Stomach smooth muscle (tissue), 2 donors: ENCODE data around the gene CTSL.

Experiments used
- H3K27ac ChIP-seq: one replicate; pipeline ENCODE4 v1.7.0; 2013; ENCODE audit warnings: mild to moderate bottlenecking, low read length, inconsistent platforms
- H3K27me3 ChIP-seq, 2 donors: one replicate each; pipeline ENCODE4 v1.7.0; 2013; ENCODE audit warnings: low read length in 2 of 2; ENCODE audit not compliant: insufficient read depth in 2 of 2, control insufficient read depth in 1 of 2
- H3K36me3 ChIP-seq, 2 donors: one replicate each; pipeline ENCODE4 v1.7.0; 2013; ENCODE audit warnings: low read length in 2 of 2; ENCODE audit not compliant: control insufficient read depth in 2 of 2, insufficient read depth in 2 of 2
- H3K4me1 ChIP-seq: one replicate; pipeline ENCODE4 v1.7.0; 2013; ENCODE audit warnings: low read length; ENCODE audit not compliant: control insufficient read depth, insufficient read depth
- H3K4me3 ChIP-seq, 2 donors: one replicate each; pipeline ENCODE4 v1.7.0; 2013; ENCODE audit warnings: low read length in 2 of 2
- H3K9ac ChIP-seq, 2 donors: one replicate each; pipeline ENCODE4 v1.7.0; 2013; ENCODE audit warnings: low read length in 2 of 2, mild to moderate bottlenecking in 1 of 2
- H3K9me3 ChIP-seq, 2 donors: one replicate each; pipeline ENCODE4 v1.7.0; 2013; ENCODE audit warnings: low read length in 2 of 2; ENCODE audit not compliant: control insufficient read depth in 2 of 2
- donor health status: healthy.
- donor health status: Pancreatic carcinoma.

Gene CTSL

DNA sequence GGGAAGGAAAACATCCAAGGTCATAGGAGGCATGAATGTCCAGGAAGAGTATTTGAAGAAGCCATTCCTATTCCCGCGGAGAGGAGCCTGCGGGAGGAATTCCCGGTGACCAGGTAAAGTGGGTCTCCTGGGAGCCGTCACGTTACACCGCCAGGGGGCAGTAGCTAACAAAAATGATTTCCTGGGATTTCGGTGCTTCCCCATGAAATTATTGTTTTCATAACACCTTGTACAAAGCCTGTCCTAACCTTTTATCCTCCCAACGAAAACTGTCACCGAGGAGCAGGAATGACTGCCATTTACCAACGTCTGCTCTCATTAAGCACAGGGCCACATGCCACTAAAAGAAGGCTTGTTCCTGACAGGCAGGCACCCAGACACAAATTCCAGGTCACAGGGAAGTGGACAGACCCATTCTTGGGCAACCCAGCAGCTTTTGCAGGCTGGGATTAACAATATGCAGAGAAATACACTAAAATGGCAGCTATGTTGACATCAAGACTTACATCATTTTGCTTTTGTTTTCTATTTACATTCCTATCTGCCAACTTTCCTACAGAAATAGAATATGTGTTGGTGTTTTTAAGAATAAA lies 41.2 kb upstream of the CTSL start:
- Histone ChIP-seq H3K27me3 (no peaks in the 10 kb centered on the region), H3K4me1 (peaks cover 24% of the 10 kb centered on the region), H3K36me3 (peaks cover 13 to 23% of the 10 kb centered on the region in 2 donors), H3K9ac (no peak overlapping the region), H3K9me3 (no peaks in the 10 kb centered on the region), H3K27ac (peak overlapping the region; percentile 6), H3K4me3 (no peak overlapping the region)

DNA sequence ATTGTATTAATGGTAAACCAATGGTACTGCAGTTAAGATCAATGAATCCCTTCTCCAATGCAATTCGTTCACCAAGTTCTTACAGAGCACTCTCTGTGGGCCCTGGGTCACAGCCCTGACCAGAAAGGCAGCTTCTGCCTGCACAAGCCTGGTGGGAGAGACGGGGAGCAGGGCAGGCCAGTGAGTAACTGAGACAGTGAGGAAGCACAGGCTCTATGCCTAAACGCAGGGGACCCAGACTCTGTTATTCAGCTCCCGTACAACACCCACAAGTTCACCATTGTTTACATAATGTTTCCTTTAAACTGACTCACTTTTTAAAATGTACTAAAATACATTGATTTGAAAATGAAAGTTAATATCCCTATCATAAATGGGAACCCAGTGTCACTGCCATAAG lies 40.5 kb upstream of the CTSL start:
- Histone ChIP-seq H3K27me3 (no peaks in the 10 kb centered on the region), H3K9ac (peak overlapping the region in 1 of 2 donors; percentile 6), H3K4me3 (peak overlapping the region in 1 of 2 donors; percentile 10), H3K27ac (peak overlapping the region; percentile 6), H3K9me3 (no peaks in the 10 kb centered on the region), H3K4me1 (peaks cover 24% of the 10 kb centered on the region), H3K36me3 (peaks cover 13 to 23% of the 10 kb centered on the region in 2 donors)

DNA sequence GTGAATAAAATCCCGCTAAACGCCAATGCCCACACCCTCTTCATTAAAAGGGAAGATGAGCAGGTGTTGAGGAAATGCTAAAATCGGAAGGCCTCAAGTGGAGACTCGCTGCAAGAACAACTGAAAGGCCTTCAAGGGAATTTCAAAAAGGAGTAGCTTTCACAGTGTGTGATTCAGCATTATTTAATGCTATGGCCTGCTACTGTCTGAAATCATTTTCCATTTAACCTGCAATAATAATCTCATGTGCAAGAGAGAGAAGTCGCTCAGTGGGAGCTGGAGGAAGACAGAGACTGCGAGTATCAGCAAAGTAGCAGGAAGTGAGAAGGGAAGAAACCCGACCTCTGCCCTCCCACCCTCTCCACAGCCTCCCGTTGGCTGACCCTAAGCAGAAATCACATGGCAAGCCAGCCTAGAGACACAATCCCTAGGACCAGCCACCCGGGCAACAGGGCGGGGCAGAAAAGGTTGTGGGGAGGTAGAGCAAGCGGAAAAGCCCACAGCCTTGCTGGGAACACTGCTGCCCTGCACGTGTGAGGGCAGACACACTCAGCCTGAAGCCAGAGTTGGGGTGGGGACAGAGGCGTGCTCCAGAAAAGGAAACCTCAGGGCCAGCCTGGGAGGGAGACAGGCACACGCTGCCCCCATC lies 39.9 kb upstream of the CTSL start:
- peaks cover 24% of the 10 kb centered on the region for H3K4me1 ChIP-seq
- H3K4me3 ChIP-seq = no peak overlapping the region
- no peak overlapping the region for H3K9ac ChIP-seq
- no peak overlapping the region for H3K27ac ChIP-seq
- H3K27me3 ChIP-seq = no peaks in the 10 kb centered on the region
- peaks cover 13 to 23% of the 10 kb centered on the region in 2 donors for H3K36me3 ChIP-seq
- no peaks in the 10 kb centered on the region for H3K9me3 ChIP-seq

DNA sequence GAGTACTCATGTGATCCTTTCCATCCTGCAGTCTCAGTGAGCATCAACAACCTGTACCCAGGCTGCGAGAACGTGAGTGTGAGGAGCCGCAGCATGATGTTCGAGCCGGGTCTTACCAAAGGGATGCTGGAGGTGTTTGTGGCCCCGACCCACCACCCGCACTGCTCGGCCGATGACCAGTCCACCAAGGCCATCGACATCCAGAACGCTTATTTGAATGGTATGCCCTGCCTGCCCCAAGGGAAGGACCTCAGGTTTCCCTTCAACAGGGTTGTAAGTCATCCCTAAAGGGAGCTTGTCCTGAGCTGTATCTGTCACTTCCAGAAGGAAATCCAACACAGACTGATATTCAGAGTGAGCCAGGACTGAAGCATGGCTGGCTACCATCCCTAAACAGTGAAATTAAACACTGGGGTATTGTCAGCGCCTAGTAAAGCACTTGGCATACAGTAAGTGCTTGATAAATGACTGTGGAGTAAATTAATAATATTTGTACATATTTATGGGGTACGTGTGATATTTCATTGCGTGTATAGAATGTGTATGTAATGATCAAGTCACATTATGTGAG lies 39.3 kb upstream of the CTSL start:
- H3K27ac ChIP-seq = no peak overlapping the region
- no peaks in the 10 kb centered on the region for H3K27me3 ChIP-seq
- no peak overlapping the region for H3K9ac ChIP-seq
- peaks cover 8 to 20% of the 10 kb centered on the region in 2 donors for H3K36me3 ChIP-seq
- no peaks in the 10 kb centered on the region for H3K9me3 ChIP-seq
- no peak overlapping the region for H3K4me3 ChIP-seq
- H3K4me1 ChIP-seq = peaks cover 24% of the 10 kb centered on the region

DNA sequence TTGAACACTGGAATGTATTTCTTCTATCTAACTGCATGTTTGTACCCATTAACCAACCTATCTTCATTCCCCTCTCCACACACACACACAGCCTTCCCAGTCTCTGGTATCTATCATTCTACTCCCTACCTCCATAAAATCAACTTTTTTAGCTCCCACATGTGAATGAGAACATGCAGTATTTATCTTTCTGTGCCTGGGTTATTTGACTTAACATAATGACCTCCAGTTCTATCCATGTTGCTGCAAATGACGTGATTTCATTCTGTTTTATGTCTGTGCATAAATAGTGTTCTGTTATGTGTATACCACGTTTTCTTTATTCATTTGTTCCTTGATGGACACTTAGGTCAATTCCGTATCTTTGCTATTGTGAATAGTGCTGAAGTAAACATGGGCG lies 38.7 kb upstream of the CTSL start:
- H3K9me3 ChIP-seq = no peaks in the 10 kb centered on the region
- peaks cover 24% of the 10 kb centered on the region for H3K4me1 ChIP-seq
- H3K27ac ChIP-seq = no peak overlapping the region
- no peak overlapping the region for H3K4me3 ChIP-seq
- H3K27me3 ChIP-seq = no peaks in the 10 kb centered on the region
- no peak overlapping the region for H3K9ac ChIP-seq
- H3K36me3 ChIP-seq = peaks cover 2 to 14% of the 10 kb centered on the region in 2 donors

DNA sequence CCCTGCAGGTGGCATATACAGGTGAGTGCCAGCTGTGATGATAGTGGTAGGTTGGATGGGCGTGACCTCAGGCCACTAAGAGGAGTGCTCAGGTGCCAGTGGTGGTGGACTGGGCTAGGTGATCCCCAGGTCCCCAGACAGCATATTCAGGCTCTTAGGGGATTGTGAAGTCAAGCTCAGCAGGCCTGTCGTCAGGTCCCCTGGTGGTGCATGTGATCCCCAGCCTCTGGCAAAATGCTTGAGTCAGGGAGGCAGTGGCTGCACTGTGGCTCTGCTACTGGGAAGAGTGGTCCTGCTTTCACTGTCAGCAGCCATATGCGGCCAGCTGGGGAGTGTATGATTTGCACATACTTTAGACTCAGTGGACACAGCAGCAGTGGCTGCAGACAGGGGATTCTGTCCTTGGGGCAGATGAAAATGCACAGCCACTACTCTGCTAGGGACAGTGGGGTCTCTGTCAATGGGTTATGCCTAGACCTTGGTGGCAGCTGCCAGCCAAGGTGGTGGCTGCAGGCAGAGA lies 31.6 kb upstream of the CTSL start:
- Histone ChIP-seq H3K9me3 (no peaks in the 10 kb centered on the region), H3K36me3 (peaks cover 29 to 32% of the 10 kb centered on the region in 2 donors), H3K9ac (no peak overlapping the region), H3K4me1 (no peaks in the 10 kb centered on the region), H3K4me3 (no peak overlapping the region), H3K27me3 (no peaks in the 10 kb centered on the region), H3K27ac (no peak overlapping the region)

DNA sequence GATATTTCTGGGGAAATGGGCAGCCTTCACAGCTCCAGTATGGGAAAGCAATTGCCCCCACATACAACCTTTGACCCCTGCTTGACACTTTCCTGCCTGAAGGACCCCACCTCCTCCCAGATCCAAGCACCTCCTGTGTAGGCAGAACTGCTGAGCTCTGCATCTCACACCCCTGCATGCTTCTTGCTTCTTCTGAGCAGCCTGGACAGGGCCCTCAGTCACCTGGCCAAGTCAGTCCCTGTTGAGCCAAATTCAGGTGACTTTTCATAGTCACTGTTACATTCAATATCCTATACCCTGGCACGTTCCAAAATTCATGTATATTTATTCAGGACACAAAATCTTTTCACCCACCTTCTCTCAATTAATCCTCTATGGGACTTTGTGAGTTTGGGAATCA lies 30.4 kb upstream of the CTSL start:
- no peaks in the 10 kb centered on the region for H3K4me1 ChIP-seq
- H3K4me3 ChIP-seq = no peak overlapping the region
- H3K27me3 ChIP-seq = no peaks in the 10 kb centered on the region
- H3K9ac ChIP-seq = no peak overlapping the region
- H3K36me3 ChIP-seq = peaks cover 35 to 39% of the 10 kb centered on the region in 2 donors
- no peaks in the 10 kb centered on the region for H3K9me3 ChIP-seq
- no peak overlapping the region for H3K27ac ChIP-seq

DNA sequence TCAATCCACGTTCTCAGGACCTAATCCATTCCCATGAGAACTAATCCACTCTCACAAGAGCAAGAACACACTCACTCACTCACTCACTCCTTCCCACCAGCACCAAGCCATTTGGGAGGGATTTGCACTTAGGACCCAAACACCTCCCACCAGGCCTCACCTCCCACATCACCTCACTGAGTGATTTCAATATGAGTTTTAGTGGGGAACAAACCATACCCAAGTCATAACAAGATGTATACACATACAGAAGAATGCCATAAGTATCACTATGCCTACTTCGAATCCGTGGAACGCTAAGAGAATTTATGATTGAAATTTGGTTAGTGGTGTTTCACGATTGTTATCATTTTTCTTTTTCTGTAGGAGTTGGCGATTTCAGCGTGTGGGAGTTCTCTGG lies 29.3 kb upstream of the CTSL start:
- H3K27me3 ChIP-seq = no peaks in the 10 kb centered on the region
- H3K4me1 ChIP-seq = no peaks in the 10 kb centered on the region
- H3K9ac ChIP-seq = no peak overlapping the region
- no peak overlapping the region for H3K27ac ChIP-seq
- no peak overlapping the region for H3K4me3 ChIP-seq
- H3K9me3 ChIP-seq = no peaks in the 10 kb centered on the region
- peaks cover 35 to 39% of the 10 kb centered on the region in 2 donors for H3K36me3 ChIP-seq

DNA sequence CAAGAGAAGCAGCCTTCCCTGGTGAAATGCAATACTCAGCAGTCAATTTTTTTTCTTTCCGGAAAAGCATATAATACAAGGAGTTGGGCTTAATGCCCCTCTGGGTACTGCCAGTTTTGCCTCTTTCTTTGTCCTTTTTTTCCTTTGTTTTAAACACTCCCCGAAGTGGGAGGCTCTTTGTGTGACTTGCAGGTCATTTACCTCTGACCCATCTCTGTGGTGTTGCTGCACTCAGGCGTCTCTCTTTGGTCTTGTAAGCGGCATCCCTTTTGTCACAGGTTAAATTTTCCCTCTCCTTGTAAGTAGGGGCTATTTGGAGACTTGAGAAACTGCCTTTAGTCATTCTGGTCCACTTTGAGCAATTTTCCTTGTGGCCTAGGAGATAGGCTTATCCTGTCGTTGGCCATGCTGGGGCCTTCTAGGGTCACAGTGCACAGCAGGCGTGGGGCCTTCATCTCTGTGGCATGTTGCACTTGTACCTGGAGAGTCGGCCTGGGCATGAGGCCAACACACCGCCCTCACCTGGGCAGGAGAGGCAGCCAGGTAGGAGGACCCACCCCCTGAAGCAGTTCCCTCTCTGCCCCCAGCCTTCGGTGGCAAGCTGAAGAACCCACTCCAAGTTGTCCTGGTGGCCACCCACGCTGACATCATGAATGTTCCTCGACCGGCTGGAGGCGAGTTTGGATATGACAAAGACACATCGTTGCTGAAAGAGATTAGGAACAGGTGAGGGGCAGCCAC lies 27.7 kb upstream of the CTSL start:
- Histone ChIP-seq H3K9me3 (no peaks in the 10 kb centered on the region), H3K4me1 (no peaks in the 10 kb centered on the region), H3K27ac (no peak overlapping the region), H3K27me3 (no peaks in the 10 kb centered on the region), H3K36me3 (peaks cover 39 to 49% of the 10 kb centered on the region in 2 donors), H3K4me3 (no peak overlapping the region), H3K9ac (no peak overlapping the region)

DNA sequence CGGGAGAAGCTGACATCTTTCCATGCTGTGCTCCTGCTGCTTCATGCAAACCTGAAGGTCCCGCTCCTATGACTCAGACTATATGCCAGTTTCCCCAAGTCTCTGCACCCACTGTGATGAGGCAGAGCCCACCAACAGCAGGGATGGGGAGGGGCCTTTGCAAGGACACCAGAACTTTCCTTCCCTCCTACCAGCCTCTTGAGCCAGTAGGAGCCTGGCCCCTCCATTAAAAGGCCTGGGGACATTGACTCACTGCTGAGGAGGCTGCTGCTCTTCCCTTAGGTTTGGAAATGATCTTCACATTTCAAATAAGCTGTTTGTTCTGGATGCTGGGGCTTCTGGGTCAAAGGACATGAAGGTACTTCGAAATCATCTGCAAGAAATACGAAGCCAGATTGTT lies 26.1 kb upstream of the CTSL start:
- no peaks in the 10 kb centered on the region for H3K4me1 ChIP-seq
- no peak overlapping the region for H3K4me3 ChIP-seq
- H3K36me3 ChIP-seq = peaks cover 45 to 56% of the 10 kb centered on the region in 2 donors
- H3K9me3 ChIP-seq = no peaks in the 10 kb centered on the region
- no peak overlapping the region for H3K27ac ChIP-seq
- no peak overlapping the region for H3K9ac ChIP-seq
- H3K27me3 ChIP-seq = no peaks in the 10 kb centered on the region
